GM19372 (cell line): ENCODE results near the gene HIBCH.
"Not testable (repeated sequence)": the region's sequence is repeated elsewhere in the genome, so short reads cannot be mapped to it uniquely, and the experiment has no call there.

Experiments used
- ATAC-seq: cut with Tn5 transposase; IDR thresholded peaks from one replicate; pipeline ENCODE4 v1.9.1; 2021; ENCODE audit warnings: mild to moderate bottlenecking, low read depth, moderate library complexity; ENCODE audit not compliant: unreplicated experiment

The HIBCH gene

GRCh38 chr2:190343536-190344275, 24.1 kb upstream of the HIBCH start, which contains the start of gene INPP1:
INPP1 (plus strand) TSS chr2:190343589; CDS start chr2:190360103, 16,514 bp downstream.
- ATAC-seq = peak; percentile 46

- peak; percentile 30 for ATAC-seq
Observed at GRCh38 chr2:190343089-190343535, 23.5 kb upstream of the HIBCH start.

- no peak for ATAC-seq
Observed at GRCh38 chr2:190342611-190343010, 23.0 kb upstream of the HIBCH start.

GRCh38 chr2:190340369-190340768, 20.7 kb upstream of the HIBCH start:
- no peak for ATAC-seq

- no peak for ATAC-seq
Observed at GRCh38 chr2:190339394-190339793, 19.8 kb upstream of the HIBCH start.

GRCh38 chr2:190338453-190338852, 18.8 kb upstream of the HIBCH start:
- no peak for ATAC-seq

GRCh38 chr2:190336420-190336819, 16.8 kb upstream of the HIBCH start:
- no peak for ATAC-seq

- ATAC-seq = not testable (repeated sequence)
Observed at GRCh38 chr2:190335584-190335983, 16.0 kb upstream of the HIBCH start.

- no peak for ATAC-seq
Observed at GRCh38 chr2:190335225-190335559, 15.6 kb upstream of the HIBCH start.

GRCh38 chr2:190334479-190335224, 15.0 kb upstream of the HIBCH start:
- no peak for ATAC-seq

- no peak for ATAC-seq
Observed at GRCh38 chr2:190333928-190334327, 14.3 kb upstream of the HIBCH start.

- no peak for ATAC-seq
Observed at GRCh38 chr2:190333395-190333794, 13.8 kb upstream of the HIBCH start.

- ATAC-seq = no peak
Observed at GRCh38 chr2:190328573-190329147, 9.0 kb upstream of the HIBCH start.

- ATAC-seq = no peak
Observed at GRCh38 chr2:190327867-190328572, 8.4 kb upstream of the HIBCH start.

GRCh38 chr2:190325588-190325987, 6.0 kb upstream of the HIBCH start:
- ATAC-seq = no peak

GRCh38 chr2:190323406-190323805, 3.8 kb upstream of the HIBCH start:
- no peak for ATAC-seq

GRCh38 chr2:190320696-190321095, 1.1 kb upstream of the HIBCH start:
- no peak for ATAC-seq

GRCh38 chr2:190318931-190319554, 583 bp downstream of the HIBCH start:
- ATAC-seq = peak; percentile 29

GRCh38 chr2:190318514-190318913, 1.1 kb downstream of the HIBCH start:
- no peak for ATAC-seq

- ATAC-seq = no peak
Observed at GRCh38 chr2:190315273-190315672, 4.4 kb downstream of the HIBCH start.
